ENCODE results near the gene NFKB2.

Gene NFKB2

GRCh38 chr10:102395400-102396316 is at the start of gene NFKB2:
TSS of gene NFKB2 (plus strand) at chr10:102395705. CDS start at chr10:102395960, 255 bp downstream.
- Mint-ChIP-seq H3K4me3 (peak within 1 kb of the TSS; percentile 95), H3K9me3 (no peaks in the 10 kb centered on the region), H3K27me3 (no peaks in the 10 kb centered on the region), H3K4me1 (peaks cover 38% of the 10 kb centered on the region), H3K36me3 (ENCODE audit: insufficient read depth) (peaks cover 51% of the 10 kb centered on the region), H3K27ac (ENCODE audit: low read depth) (peak within 1 kb of the TSS; percentile 100)
- peak; percentile 85 to 91 for DNase-seq (ENCODE audit: low spot score in 2 of 2)
- peak; percentile 41 for ATAC-seq (replicated peaks; ENCODE audit: extremely low read depth, poor library complexity, severe bottlenecking)

GRCh38 chr10:102347236-102347828 is 48.2 kb upstream of the NFKB2 start:
- ATAC-seq (replicated peaks; ENCODE audit: extremely low read depth, poor library complexity, severe bottlenecking): no peak
- Mint-ChIP-seq H3K4me1 (peaks cover 8% of the 10 kb centered on the region), H3K9me3 (no peaks in the 10 kb centered on the region), H3K4me3 (no peak overlapping the region), H3K36me3 (ENCODE audit: insufficient read depth) (peaks cover 39% of the 10 kb centered on the region), H3K27me3 (no peaks in the 10 kb centered on the region), H3K27ac (ENCODE audit: low read depth) (no peak overlapping the region)
- DNase-seq (ENCODE audit: low spot score in 2 of 2): no peak

DNA sequence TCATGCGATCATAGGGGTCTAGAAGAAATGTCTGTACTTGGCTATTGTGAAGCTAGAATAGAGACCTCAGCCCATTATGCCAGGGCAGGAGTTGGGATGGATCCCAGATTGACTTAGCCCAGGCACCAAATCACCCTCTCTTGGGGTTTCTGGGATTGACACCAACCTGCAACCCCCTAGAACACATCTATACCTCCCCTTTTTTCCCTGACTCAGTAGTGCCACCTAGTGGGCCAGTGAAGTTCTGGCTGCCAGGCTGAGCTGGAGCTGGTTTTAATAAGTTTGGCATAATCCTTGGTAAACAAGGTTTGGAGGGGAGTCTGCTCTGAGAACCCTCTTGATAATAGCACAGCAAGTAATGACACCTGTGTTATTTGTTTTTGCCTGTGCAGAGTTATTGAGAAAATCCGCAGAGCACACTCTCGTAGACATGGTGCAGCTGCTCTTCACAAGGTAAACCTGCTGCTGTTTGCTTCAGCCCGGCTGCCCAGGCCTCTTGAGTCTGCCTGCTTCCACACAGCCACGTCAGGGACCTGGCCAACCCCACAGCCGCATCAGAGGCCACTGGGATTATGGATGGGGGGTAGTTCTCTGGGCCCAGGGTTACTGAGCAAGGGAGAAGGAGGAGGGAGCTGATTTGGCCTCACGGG is 43.3 kb upstream of the NFKB2 start:
- Mint-ChIP-seq H3K27ac (ENCODE audit: low read depth) (no peak overlapping the region), H3K4me3 (no peak overlapping the region), H3K36me3 (ENCODE audit: insufficient read depth) (peaks cover 32% of the 10 kb centered on the region), H3K9me3 (no peaks in the 10 kb centered on the region), H3K4me1 (peaks cover 10% of the 10 kb centered on the region), H3K27me3 (no peaks in the 10 kb centered on the region)
- peak; percentile 52 to 68 for DNase-seq (ENCODE audit: low spot score in 2 of 2)
- peak; percentile 60 for ATAC-seq (replicated peaks; ENCODE audit: extremely low read depth, poor library complexity, severe bottlenecking)

DNA sequence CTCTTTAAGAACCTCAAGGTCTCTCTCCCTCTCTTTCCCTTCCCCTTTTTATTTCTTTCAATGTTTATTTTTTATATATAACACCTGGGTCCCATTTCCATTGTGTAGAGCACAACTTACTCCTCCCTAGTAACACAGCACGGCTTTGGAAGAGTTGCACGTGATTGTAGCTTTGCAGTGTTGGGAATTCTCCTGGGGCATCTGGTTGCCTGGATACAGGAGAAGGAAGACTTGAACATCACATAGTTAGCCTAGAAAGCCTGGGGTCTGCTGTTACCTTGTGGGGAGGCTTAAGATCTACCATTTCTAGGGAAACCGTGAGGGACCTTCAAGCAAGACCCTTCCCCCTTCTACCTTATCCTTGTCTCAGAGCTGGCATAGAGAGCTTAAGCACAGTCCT is 41.1 kb upstream of the NFKB2 start:
- peaks cover 45% of the 10 kb centered on the region for H3K36me3 Mint-ChIP-seq (ENCODE audit: insufficient read depth)
- no peak overlapping the region for H3K27ac Mint-ChIP-seq (ENCODE audit: low read depth)
- no peaks in the 10 kb centered on the region for H3K27me3 Mint-ChIP-seq
- H3K9me3 Mint-ChIP-seq: no peaks in the 10 kb centered on the region
- H3K4me3 Mint-ChIP-seq: no peak overlapping the region
- DNase-seq (ENCODE audit: low spot score in 2 of 2) (no peak), ATAC-seq (replicated peaks; ENCODE audit: extremely low read depth, poor library complexity, severe bottlenecking) (no peak)
- peaks cover 5% of the 10 kb centered on the region for H3K4me1 Mint-ChIP-seq

GRCh38 chr10:102358712-102359382 is 36.7 kb upstream of the NFKB2 start:
- no peak for DNase-seq (ENCODE audit: low spot score in 2 of 2)
- no peak for ATAC-seq (replicated peaks; ENCODE audit: extremely low read depth, poor library complexity, severe bottlenecking)
- H3K36me3 Mint-ChIP-seq (ENCODE audit: insufficient read depth): peaks cover 52% of the 10 kb centered on the region
- H3K27ac Mint-ChIP-seq (ENCODE audit: low read depth): no peak overlapping the region
- H3K4me1 Mint-ChIP-seq: peaks cover 5% of the 10 kb centered on the region
- H3K9me3 Mint-ChIP-seq: no peaks in the 10 kb centered on the region
- no peaks in the 10 kb centered on the region for H3K27me3 Mint-ChIP-seq
- no peak overlapping the region for H3K4me3 Mint-ChIP-seq

GRCh38 chr10:102367441-102367840 is 28.1 kb upstream of the NFKB2 start:
- peaks cover 69% of the 10 kb centered on the region for H3K36me3 Mint-ChIP-seq (ENCODE audit: insufficient read depth)

DNA sequence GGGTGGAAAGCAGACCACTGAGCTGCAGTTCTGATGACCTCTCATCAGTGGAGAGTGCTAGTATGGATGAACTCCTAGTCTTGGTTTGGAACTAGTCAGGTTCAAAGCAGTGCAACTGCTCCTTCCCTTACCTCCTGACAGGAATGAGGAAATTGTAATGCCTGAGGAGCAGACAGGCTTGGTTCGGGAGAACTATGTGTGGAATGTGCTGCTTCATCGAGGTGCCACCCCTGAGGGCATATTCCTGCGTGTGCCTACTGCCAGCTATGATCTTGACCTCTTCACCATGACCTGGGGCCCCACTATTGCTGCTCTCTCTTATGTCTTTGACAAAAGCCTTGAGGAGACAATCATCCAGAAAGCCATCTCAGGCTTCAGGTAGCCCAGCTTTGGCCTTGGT is 27.4 kb upstream of the NFKB2 start:
- Mint-ChIP-seq H3K27me3 (no peaks in the 10 kb centered on the region), H3K4me1 (no peaks in the 10 kb centered on the region), H3K9me3 (no peaks in the 10 kb centered on the region), H3K4me3 (no peak overlapping the region), H3K27ac (ENCODE audit: low read depth) (no peak overlapping the region), H3K36me3 (ENCODE audit: insufficient read depth) (peaks cover 64% of the 10 kb centered on the region)
- DNase-seq (ENCODE audit: low spot score in 2 of 2) (no peak), ATAC-seq (replicated peaks; ENCODE audit: extremely low read depth, poor library complexity, severe bottlenecking) (no peak)

More at GRCh38 chr10:102367441-102367840, 28.1 kb upstream of the NFKB2 start:
- no peaks in the 10 kb centered on the region for H3K4me1 Mint-ChIP-seq
- H3K27ac Mint-ChIP-seq (ENCODE audit: low read depth): no peak overlapping the region
- no peaks in the 10 kb centered on the region for H3K27me3 Mint-ChIP-seq
- no peak for ATAC-seq (replicated peaks; ENCODE audit: extremely low read depth, poor library complexity, severe bottlenecking)
- H3K4me3 Mint-ChIP-seq: no peak overlapping the region
- DNase-seq (ENCODE audit: low spot score in 2 of 2): no peak
- H3K9me3 Mint-ChIP-seq: no peaks in the 10 kb centered on the region

- no peak for DNase-seq (ENCODE audit: low spot score in 2 of 2)
- no peaks in the 10 kb centered on the region for H3K27me3 Mint-ChIP-seq
- H3K4me3 Mint-ChIP-seq: no peak overlapping the region
- H3K27ac Mint-ChIP-seq (ENCODE audit: low read depth): no peak overlapping the region
- H3K9me3 Mint-ChIP-seq: no peaks in the 10 kb centered on the region
- ATAC-seq (replicated peaks; ENCODE audit: extremely low read depth, poor library complexity, severe bottlenecking): no peak
- H3K36me3 Mint-ChIP-seq (ENCODE audit: insufficient read depth): peaks cover 48% of the 10 kb centered on the region
- H3K4me1 Mint-ChIP-seq: no peaks in the 10 kb centered on the region
Measured at GRCh38 chr10:102371295-102371694, 24.2 kb upstream of the NFKB2 start.

GRCh38 chr10:102375250-102375649 is 20.3 kb upstream of the NFKB2 start:
- Mint-ChIP-seq H3K36me3 (ENCODE audit: insufficient read depth) (peaks cover 40% of the 10 kb centered on the region), H3K4me3 (no peak overlapping the region), H3K27ac (ENCODE audit: low read depth) (no peak overlapping the region), H3K27me3 (no peaks in the 10 kb centered on the region), H3K4me1 (no peaks in the 10 kb centered on the region), H3K9me3 (no peaks in the 10 kb centered on the region)
- ATAC-seq (replicated peaks; ENCODE audit: extremely low read depth, poor library complexity, severe bottlenecking): no peak
- no peak for DNase-seq (ENCODE audit: low spot score in 2 of 2)

DNA sequence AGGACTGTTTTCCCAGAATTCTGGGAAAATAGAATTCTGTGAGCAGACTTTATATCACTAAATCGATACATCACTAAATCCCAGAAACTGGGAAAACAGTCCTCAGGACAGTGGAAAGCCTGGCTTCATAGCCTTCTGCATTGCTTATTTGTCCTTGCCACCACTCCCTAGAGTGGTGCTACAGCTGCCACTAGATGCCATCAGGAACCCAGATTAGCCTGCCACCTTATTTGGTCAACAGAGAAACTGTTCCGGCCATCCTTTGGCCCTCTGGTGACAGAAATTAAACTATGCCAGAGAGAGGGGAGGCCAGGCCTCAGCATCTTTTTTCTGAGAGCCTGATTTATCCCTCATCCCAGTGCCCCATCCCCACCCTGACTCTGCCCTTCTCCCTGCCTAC is 19.6 kb upstream of the NFKB2 start:
- no peak for DNase-seq (ENCODE audit: low spot score in 2 of 2)
- H3K27me3 Mint-ChIP-seq: no peaks in the 10 kb centered on the region
- H3K9me3 Mint-ChIP-seq: no peaks in the 10 kb centered on the region
- no peak for ATAC-seq (replicated peaks; ENCODE audit: extremely low read depth, poor library complexity, severe bottlenecking)
- H3K27ac Mint-ChIP-seq (ENCODE audit: low read depth): no peak overlapping the region
- no peak overlapping the region for H3K4me3 Mint-ChIP-seq
- H3K36me3 Mint-ChIP-seq (ENCODE audit: insufficient read depth): peaks cover 43% of the 10 kb centered on the region
- H3K4me1 Mint-ChIP-seq: no peaks in the 10 kb centered on the region

GRCh38 chr10:102376901-102377300 is 18.6 kb upstream of the NFKB2 start:
- no peaks in the 10 kb centered on the region for H3K4me1 Mint-ChIP-seq
- no peak for DNase-seq (ENCODE audit: low spot score in 2 of 2)
- H3K27ac Mint-ChIP-seq (ENCODE audit: low read depth): no peak overlapping the region
- no peak for ATAC-seq (replicated peaks; ENCODE audit: extremely low read depth, poor library complexity, severe bottlenecking)
- H3K9me3 Mint-ChIP-seq: no peaks in the 10 kb centered on the region
- no peak overlapping the region for H3K4me3 Mint-ChIP-seq
- peaks cover 37% of the 10 kb centered on the region for H3K36me3 Mint-ChIP-seq (ENCODE audit: insufficient read depth)
- H3K27me3 Mint-ChIP-seq: no peaks in the 10 kb centered on the region

GRCh38 chr10:102379383-102379782 is 16.1 kb upstream of the NFKB2 start:
- H3K27me3 Mint-ChIP-seq: no peaks in the 10 kb centered on the region
- no peaks in the 10 kb centered on the region for H3K4me1 Mint-ChIP-seq
- no peaks in the 10 kb centered on the region for H3K9me3 Mint-ChIP-seq
- H3K27ac Mint-ChIP-seq (ENCODE audit: low read depth): no peak overlapping the region
- no peak overlapping the region for H3K4me3 Mint-ChIP-seq
- DNase-seq (ENCODE audit: low spot score in 2 of 2) (no peak), ATAC-seq (replicated peaks; ENCODE audit: extremely low read depth, poor library complexity, severe bottlenecking) (no peak)
- H3K36me3 Mint-ChIP-seq (ENCODE audit: insufficient read depth): peaks cover 30% of the 10 kb centered on the region
